ENCODE data around the gene ERP44.

- no peak for TF ChIP-seq GATA3 (IDR thresholded peaks at IDR 0.05; ENCODE audit: low read depth, low read length)
- no peak for TF ChIP-seq GATA2 (IDR thresholded peaks at IDR 0.05; ENCODE audit: low read depth, low read length)
Observed at GRCh38 chr9:100029251-100029650, 69.5 kb downstream of the ERP44 start.
